NT2/D1 (cell line): ENCODE measurements around the gene COBL.

Experiments
- DNase-seq: peaks from one replicate; pipeline ENCODE4 v3.0.0-alpha.2; 2011; ENCODE audit warnings: low read depth, low spot score
- H3K27me3 ChIP-seq: 2 replicates; pipeline ENCODE4 v1.6.0; 2011; ENCODE audit warnings: mild to moderate bottlenecking; ENCODE audit not compliant: insufficient read length, insufficient read depth
- H3K36me3 ChIP-seq: 2 replicates; pipeline ENCODE4 v1.6.1; 2011; ENCODE audit warnings: mild to moderate bottlenecking, low read length, mixed read lengths; ENCODE audit not compliant: insufficient read depth, insufficient read length
- H3K4me1 ChIP-seq: 2 replicates; pipeline ENCODE4 v1.5.1; 2011; ENCODE audit not compliant: insufficient read depth, insufficient read length
- H3K4me3 ChIP-seq: 2 replicates; pipeline ENCODE4 v1.5.1; 2011; ENCODE audit warnings: low read depth; ENCODE audit not compliant: insufficient read length
- H3K9ac ChIP-seq: 2 replicates; pipeline ENCODE4 v1.6.0; 2011; ENCODE audit warnings: low read depth; ENCODE audit not compliant: insufficient read length
- H3K9me3 ChIP-seq: 2 replicates; pipeline ENCODE4 v1.5.1; 2011; ENCODE audit warnings: mild to moderate bottlenecking, low read length; ENCODE audit not compliant: insufficient read depth
- SUZ12 ChIP-seq: IDR thresholded peaks from 2 replicates; pipeline ENCODE4 v1.6.1; 2011; ENCODE audit not compliant: insufficient read length, insufficient read depth; ENCODE audit errors: extremely low read depth
- YY1 ChIP-seq: IDR thresholded peaks from 2 replicates; pipeline ENCODE4 v1.6.1; 2011; ENCODE audit not compliant: insufficient read length, insufficient read depth
- ZNF274 ChIP-seq: IDR thresholded peaks from 2 replicates; pipeline ENCODE4 v1.6.1; 2011; ENCODE audit warnings: mild to moderate bottlenecking, low read depth, low read length

The COBL gene

DNA sequence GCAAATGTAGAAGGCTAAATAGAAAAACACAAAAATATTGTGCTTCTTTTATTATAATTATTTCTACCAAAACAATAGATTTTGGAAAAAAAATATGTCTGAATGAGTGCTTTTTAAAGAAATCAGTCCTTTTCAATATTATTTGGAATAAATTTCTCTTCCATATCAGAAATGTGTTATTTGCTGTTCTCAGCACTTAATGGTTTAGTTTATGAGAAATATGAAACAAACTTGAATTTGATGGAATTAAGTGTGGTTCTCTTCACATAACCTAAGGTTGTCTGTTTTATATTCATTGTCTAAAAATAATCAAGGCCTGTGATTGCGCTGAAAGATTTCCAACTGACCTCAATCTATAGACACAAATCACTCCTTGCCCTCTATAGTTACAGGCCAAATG, 203.0 kb downstream of the COBL start:
- no peaks in the 10 kb centered on the region for H3K36me3 ChIP-seq
- H3K27me3 ChIP-seq = no peaks in the 10 kb centered on the region
- no peak overlapping the region for H3K9ac ChIP-seq
- TF ChIP-seq ZNF274 = no peak
- no peaks in the 10 kb centered on the region for H3K4me1 ChIP-seq
- DNase-seq = no peak
- H3K4me3 ChIP-seq = no peak overlapping the region
- peaks cover 9% of the 10 kb centered on the region; the same call in 1 of the 2 replicates for H3K9me3 ChIP-seq

DNA sequence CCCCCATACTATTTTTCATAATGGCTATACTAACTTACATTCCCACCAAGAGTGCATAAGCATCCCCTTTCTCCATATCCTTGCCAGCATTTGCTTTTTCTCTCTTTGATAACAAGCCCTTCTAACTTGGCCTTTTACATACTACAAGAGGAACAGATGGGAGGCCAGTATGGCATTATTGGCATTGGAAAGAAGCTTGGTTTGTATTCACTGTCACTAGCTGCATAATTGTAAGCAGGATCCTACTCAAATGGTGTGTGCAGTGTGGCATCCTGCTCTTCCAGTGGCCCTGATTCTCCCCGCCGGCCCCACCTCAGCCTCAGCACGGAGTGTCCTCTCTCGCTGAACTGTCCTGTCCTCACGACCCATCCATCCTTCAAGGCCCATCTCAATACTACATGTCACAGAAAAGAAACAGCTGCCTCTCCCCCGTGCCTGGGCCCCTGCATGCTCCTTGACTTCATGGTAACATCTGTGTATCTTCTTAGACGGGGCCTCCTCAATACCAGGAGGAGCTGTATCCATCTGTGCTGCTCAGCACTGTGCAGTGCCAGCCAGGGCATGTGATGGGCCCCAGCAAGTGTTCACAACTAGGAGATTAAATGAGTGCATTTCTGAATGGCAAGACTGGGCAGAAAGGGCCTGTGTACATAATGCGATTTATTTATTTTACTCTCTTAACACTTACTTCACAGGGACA, 205.2 kb downstream of the COBL start:
- H3K4me1 ChIP-seq = no peaks in the 10 kb centered on the region
- DNase-seq = no peak

DNA sequence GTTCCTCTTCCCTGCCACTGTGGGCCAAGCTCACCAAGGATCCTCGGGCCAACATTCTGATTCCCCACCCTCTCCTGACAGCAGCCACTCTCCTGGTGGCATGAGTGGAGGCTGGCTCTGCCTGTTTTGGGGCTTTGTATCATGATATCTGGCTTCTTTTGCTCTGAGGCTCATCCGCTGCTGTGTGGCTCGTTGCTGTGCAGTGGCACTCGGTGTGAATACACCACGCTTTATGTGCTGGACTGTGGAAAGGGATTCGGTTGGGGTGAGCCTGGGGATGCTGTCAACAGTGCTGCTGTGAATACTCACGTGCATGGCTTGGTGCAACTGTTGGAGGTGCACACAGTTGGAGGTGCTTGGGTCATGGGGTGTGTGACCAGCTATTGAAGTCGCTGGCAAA, 208.5 kb downstream of the COBL start:
- TF ChIP-seq ZNF274 = no peak
- TF ChIP-seq YY1 = no peak
- TF ChIP-seq SUZ12 = no peak
- DNase-seq = no peak
- H3K9ac ChIP-seq = no peak overlapping the region
- H3K36me3 ChIP-seq = no peaks in the 10 kb centered on the region
- H3K27me3 ChIP-seq = no peaks in the 10 kb centered on the region
- no peaks in the 10 kb centered on the region for H3K4me1 ChIP-seq
- no peak overlapping the region for H3K4me3 ChIP-seq
- H3K9me3 ChIP-seq = no peaks in the 10 kb centered on the region

More for the DNA sequence above, 205.2 kb downstream of the COBL start:
- Histone ChIP-seq H3K36me3 (no peaks in the 10 kb centered on the region), H3K27me3 (no peaks in the 10 kb centered on the region), H3K9me3 (peaks cover 9% of the 10 kb centered on the region; the same call in 1 of the 2 replicates), H3K9ac (no peak overlapping the region), H3K4me3 (no peak overlapping the region)
- TF ChIP-seq YY1 (no peak), ZNF274 (no peak), SUZ12 (no peak)

DNA sequence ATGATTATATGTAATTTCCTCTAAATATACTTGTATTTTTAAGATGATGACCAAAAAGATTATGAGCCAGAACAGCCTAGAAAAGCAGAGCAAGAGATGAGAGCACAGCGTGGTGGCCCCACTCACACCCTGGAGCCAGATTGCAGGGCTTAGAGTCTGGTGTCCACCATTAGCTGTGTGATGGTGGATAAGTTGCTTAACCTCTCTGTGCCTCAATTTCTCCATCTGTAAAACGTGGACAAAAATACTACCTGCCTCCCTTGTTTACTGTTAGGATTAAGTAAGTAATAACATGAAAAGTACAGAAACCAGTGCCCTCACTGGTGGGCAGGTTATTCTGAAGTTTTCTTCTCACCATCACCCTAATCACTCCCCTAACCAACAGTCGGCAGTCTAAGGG, 212.3 kb downstream of the COBL start:
- DNase-seq = no peak
- Histone ChIP-seq H3K4me3 (no peak overlapping the region), H3K9me3 (no peaks in the 10 kb centered on the region), H3K27me3 (no peaks in the 10 kb centered on the region), H3K4me1 (no peaks in the 10 kb centered on the region), H3K9ac (no peak overlapping the region), H3K36me3 (no peaks in the 10 kb centered on the region)
- no peak for TF ChIP-seq SUZ12
- no peak for TF ChIP-seq YY1
- TF ChIP-seq ZNF274 = no peak

DNA sequence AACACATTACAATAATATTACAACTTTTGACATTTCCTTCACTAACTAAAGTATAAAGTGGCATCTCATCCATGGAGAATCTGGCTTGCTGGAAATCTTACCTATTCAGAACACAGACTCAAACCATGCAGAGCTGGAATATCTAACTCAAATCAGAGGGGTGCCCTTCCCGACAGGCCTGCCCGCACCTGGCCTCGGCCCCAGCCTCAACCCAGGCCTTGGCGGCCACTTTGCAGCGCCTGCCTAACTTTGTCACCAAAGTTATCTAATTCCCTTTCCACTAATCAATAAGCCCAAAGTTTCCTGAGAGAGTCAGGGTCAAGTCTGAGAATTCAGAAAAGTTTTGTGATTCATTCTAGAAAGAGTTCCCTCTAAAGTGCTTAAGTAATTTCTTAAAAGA, 212.9 kb downstream of the COBL start:
- no peak overlapping the region for H3K9ac ChIP-seq
- no peaks in the 10 kb centered on the region for H3K4me1 ChIP-seq
- no peak for DNase-seq
- H3K4me3 ChIP-seq = no peak overlapping the region
- H3K9me3 ChIP-seq = no peaks in the 10 kb centered on the region
- H3K27me3 ChIP-seq = no peaks in the 10 kb centered on the region
- TF ChIP-seq SUZ12 = no peak
- TF ChIP-seq ZNF274 = no peak
- H3K36me3 ChIP-seq = no peaks in the 10 kb centered on the region

DNA sequence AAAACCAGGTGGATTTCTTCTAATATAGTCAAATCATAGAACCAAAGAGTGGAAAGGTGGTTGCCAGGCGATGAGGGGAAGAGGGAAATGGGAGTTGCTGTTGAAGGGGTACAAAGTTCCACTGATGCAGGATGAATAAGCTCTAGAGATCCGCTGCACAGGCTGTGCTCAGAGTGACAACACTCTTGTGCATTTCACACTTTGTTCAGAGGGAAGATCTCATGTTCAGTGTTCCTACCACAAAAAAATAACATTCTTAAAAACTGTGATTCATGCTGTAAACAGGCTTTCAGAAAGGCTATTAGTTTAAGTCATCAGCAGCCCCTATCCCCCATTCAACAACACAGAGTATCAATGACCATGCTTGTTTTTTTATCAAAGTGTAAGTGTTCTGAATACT, 213.8 kb downstream of the COBL start:
- TF ChIP-seq ZNF274 (no peak), SUZ12 (no peak), YY1 (no peak)
- Histone ChIP-seq H3K4me3 (no peak overlapping the region), H3K36me3 (no peaks in the 10 kb centered on the region), H3K4me1 (no peaks in the 10 kb centered on the region), H3K9ac (no peak overlapping the region), H3K9me3 (peaks cover 8% of the 10 kb centered on the region), H3K27me3 (no peaks in the 10 kb centered on the region)
- DNase-seq = no peak

DNA sequence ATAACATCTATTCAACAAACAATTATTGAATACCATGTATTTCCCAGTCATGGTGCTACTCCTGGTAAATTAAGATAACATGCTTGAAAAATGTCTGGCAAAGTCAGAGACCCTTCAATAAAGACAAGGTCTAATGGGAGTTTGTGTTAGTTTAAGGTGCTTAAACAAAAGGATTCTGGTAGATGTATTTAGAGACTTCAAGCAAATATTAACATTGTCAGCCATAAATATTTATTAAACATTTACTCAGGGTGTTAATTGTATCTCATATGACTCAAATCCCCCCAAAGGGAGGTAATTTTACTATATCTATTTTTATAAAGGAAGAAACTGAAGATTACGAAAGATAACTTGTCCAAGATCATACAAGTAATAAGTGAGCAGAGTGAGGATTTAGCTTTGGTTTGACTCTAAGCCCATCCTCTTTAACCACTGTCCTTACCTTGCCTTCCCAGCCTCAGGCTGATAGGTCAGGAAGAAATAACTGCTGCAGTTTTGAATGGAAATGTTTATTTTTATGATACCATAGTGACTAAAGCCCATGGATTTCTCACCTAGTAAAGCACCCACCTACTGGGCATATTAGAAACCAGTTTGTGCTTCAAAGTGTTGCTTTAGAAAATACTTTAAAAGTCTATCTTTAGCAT, 215.4 kb downstream of the COBL start:
- TF ChIP-seq ZNF274 (no peak), YY1 (no peak), SUZ12 (no peak)
- no peak for DNase-seq
- Histone ChIP-seq H3K9me3 (peaks cover 8% of the 10 kb centered on the region), H3K4me1 (no peaks in the 10 kb centered on the region), H3K4me3 (no peak overlapping the region), H3K27me3 (no peaks in the 10 kb centered on the region), H3K9ac (no peak overlapping the region), H3K36me3 (no peaks in the 10 kb centered on the region)

DNA sequence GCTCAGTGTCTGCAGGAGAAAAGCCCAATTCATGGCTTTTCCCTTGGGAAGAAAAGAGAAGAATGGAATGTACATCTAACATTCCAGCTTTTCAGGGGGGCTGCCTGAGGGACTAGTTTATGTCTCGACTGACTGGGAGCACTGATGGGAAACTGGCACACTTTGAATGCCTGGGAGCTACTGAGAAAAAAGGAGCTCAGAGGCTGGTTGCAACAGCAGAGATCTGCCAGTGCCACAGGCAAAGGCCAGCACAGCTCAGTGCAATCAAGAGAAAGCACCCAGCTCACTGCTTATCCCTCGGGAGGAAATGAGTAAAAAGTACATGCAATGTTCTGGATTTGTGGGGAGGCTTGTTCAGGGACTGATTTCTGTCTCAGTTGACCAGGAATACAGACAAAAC, 226.2 kb downstream of the COBL start:
- no peak for TF ChIP-seq YY1
- no peak for TF ChIP-seq SUZ12
- no peak for TF ChIP-seq ZNF274
- Histone ChIP-seq H3K36me3 (no peaks in the 10 kb centered on the region), H3K9ac (no peak overlapping the region), H3K27me3 (no peaks in the 10 kb centered on the region), H3K4me3 (no peak overlapping the region), H3K9me3 (peaks cover 18% of the 10 kb centered on the region; the same call in 1 of the 2 replicates), H3K4me1 (no peaks in the 10 kb centered on the region)
- peak; percentile 60 for DNase-seq
